WERI-Rb-1 (cell line): ENCODE results near the gene NCS1.

Experiments
- DNase-seq: peaks from one replicate; pipeline ENCODE4 v3.0.0-alpha.2; 2020
- H3K27ac ChIP-seq: fragments of 250-450 bp; sonication (Bioruptor Pico); 2 replicates; pipeline ENCODE4 v1.5.1; 2020; ENCODE audit warnings: mild to moderate bottlenecking, moderate library complexity
- H3K27me3 ChIP-seq: fragments of 250-450 bp; sonication (Bioruptor Pico); 2 replicates; pipeline ENCODE4 v1.5.1; 2021; ENCODE audit warnings: mild to moderate bottlenecking, low read depth, moderate library complexity; ENCODE audit not compliant: insufficient read depth, severe bottlenecking
- H3K36me3 ChIP-seq: fragments of 250-450 bp; sonication (Bioruptor Pico); 2 replicates; pipeline ENCODE4 v1.5.1; 2020; ENCODE audit warnings: mild to moderate bottlenecking, moderate library complexity
- H3K4me3 ChIP-seq: 2 replicates; pipeline ENCODE4 v1.5.1; 2011; ENCODE audit warnings: low read depth, mild to moderate bottlenecking, control low read depth, low read length
- H3K9me3 ChIP-seq: fragments of 250-450 bp; sonication (Bioruptor Pico); 2 replicates; pipeline ENCODE4 v1.5.1; 2021; ENCODE audit warnings: mild to moderate bottlenecking, moderate library complexity; ENCODE audit not compliant: severe bottlenecking
- CTCF ChIP-seq: IDR thresholded peaks from 2 replicates; pipeline ENCODE4 v1.5.1; 2011; ENCODE audit warnings: low read depth, mild to moderate bottlenecking, control low read depth, inconsistent platforms, low read length

NCS1 gene

GRCh38 chr9:130285271-130285670 is 113.1 kb downstream of the NCS1 start:
- DNase-seq = no peak
- H3K36me3 ChIP-seq = no peaks in the 10 kb centered on the region
- no peak overlapping the region for H3K4me3 ChIP-seq
- no peak overlapping the region for H3K27ac ChIP-seq
- no peaks in the 10 kb centered on the region for H3K27me3 ChIP-seq
- TF ChIP-seq CTCF = no peak
- no peaks in the 10 kb centered on the region for H3K9me3 ChIP-seq

DNA sequence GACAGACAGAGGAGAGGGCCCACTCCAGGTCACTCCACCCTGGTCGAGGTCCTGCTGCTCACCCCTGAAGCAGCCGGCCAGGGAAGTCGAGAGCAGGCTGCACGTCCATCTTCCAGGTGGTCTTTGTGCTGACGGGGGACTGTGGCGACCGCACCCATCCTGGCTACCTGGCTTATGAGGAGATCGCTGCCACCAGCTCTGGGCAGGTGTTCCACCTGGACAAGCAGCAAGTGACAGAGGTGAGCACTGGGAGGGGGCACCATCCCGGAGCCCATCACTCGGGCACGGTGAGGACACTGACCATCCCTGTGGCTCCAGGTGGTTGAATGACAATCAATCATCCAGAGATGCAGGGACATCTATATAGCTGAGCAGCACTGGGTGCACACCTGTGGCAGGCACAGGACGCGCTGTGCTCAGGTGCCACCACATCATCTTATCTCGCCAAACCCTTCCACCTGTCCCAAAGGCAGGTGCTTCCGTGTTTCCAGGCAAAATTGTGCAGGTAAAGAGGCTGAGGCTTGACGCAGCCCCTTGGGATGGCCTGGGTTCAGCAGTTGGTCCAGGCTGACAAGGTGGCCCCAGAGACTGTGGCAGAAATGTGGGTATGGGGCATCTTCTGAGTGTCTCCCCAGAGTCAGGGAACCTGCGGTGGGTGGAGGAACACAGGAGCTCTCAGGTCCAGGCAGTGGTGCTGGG is 114.0 kb downstream of the NCS1 start:
- Histone ChIP-seq H3K9me3 (no peaks in the 10 kb centered on the region), H3K27me3 (no peaks in the 10 kb centered on the region), H3K36me3 (no peaks in the 10 kb centered on the region), H3K4me3 (no peak overlapping the region), H3K27ac (no peak overlapping the region)
- no peak for TF ChIP-seq CTCF
- no peak for DNase-seq
